ENCODE results near the gene UTF1. TPM values are rescaled to one million over a fixed set of nuclear protein-coding genes. Genes with fewer than 3 reads are reported as not detected.

UTF1 gene
- total RNA-seq, 2 donors from 2014 or later, result 0.21 TPM; not detected in 1

DNA sequence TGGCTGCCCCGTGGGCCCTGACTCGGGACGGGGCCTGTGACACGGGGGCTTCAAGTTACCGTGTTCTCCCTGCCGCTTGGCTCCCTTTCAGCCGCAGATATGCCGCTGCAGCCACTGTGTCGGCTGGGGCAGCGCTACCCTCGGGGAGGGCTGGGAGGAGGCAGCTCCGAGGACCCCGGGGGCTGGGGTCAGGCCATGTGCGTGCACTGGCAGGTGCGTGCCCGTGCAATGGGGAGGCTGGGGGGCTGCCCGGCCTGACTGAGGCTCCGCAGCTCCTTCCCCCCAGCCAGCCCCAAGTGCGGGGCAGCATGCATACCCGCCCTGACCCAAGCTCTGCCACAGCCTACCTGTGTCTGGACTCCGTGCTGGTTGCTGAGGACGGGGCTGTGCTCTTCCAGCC, 40.8 kb upstream of the UTF1 start:
- Mint-ChIP-seq H3K27ac (no peak overlapping the region), H3K4me1 (ENCODE audit: low read depth) (no peaks in the 10 kb centered on the region), H3K4me3 (no peak overlapping the region), H3K27me3 (ENCODE audit: low read depth) (peaks cover 11% of the 10 kb centered on the region), H3K36me3 (ENCODE audit: insufficient read depth in 2 of 2) (peaks cover 0 to 2% of the 10 kb centered on the region in 2 donors), H3K9me3 (peaks cover 3 to 4% of the 10 kb centered on the region in 2 donors)
- DNase-seq, result no peak
- no peak for ATAC-seq (replicated peaks in 1 of 2)

DNA sequence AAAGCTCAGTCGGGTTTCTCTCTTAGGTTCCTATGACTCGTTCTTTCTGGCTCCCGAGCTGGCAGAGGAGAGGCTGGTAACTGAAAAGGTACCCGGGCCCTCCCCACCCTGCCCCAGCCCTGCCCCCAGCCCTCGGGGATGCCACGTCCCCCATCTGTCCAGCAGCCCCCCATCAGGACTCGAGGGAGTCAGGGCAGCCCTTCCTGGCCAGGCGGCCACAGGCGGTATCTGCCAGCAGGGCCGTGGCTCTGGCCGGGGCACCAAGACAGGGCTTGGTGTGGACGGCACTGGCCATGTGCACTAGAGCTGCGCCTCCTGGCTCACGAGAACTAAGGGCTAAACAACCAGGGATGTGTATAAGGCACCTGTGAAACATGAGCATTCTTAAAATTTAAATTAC, 40.3 kb upstream of the UTF1 start:
- Mint-ChIP-seq H3K4me3 (no peak overlapping the region), H3K4me1 (ENCODE audit: low read depth) (no peaks in the 10 kb centered on the region), H3K36me3 (ENCODE audit: insufficient read depth in 2 of 2) (peaks cover 0 to 2% of the 10 kb centered on the region in 2 donors), H3K9me3 (peaks cover 0 to 2% of the 10 kb centered on the region in 2 donors), H3K27ac (no peak overlapping the region), H3K27me3 (ENCODE audit: low read depth) (peaks cover 11% of the 10 kb centered on the region)
- ATAC-seq (replicated peaks in 1 of 2), result no peak
- DNase-seq, result no peak

DNA sequence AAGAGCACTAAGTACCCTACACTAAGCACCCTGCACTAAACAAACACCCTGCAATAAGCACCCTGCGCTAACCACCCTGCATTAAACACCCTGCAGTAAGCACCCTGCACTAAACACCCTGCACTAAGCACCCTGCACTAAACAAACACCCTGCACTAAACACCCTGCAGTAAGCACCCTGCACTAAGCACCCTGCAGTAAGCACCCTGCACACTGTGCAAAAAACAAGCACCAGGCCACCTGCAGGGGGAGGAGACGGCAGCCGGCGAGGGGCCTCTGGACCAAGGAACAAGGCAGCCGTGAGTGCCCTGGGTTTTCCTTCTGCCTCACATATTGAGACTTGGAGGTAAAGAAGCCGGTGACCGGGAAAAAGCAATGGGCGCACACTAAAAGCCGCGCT, 39.8 kb upstream of the UTF1 start:
- Mint-ChIP-seq H3K4me3 (no peak overlapping the region), H3K27me3 (ENCODE audit: low read depth) (peaks cover 11% of the 10 kb centered on the region), H3K4me1 (ENCODE audit: low read depth) (no peaks in the 10 kb centered on the region), H3K36me3 (ENCODE audit: insufficient read depth in 2 of 2) (peaks cover 0 to 2% of the 10 kb centered on the region in 2 donors), H3K9me3 (peaks cover 0 to 2% of the 10 kb centered on the region in 2 donors), H3K27ac (no peak overlapping the region)
- no peak for ATAC-seq (replicated peaks in 1 of 2)
- no peak for DNase-seq

DNA sequence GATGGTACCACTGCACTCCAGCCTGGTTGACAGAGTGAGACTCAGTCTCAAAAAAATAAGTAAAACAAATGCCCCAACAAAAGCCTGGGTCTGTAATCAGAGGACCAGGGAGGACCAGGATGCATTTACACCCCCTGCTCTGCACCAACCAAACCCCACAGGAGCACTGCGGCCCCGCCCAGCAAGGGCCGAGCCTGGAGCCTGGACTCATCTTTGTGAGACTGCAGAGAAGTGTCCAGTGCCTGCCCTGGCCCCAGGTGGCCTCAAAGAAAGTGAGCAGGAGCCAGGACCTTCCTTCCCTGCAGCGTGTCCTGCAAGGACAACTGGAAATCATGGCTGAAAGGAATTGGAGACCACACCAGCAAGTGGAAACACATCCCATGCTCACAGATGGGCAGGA, 38.4 kb upstream of the UTF1 start:
- Mint-ChIP-seq H3K27ac (no peak overlapping the region), H3K36me3 (ENCODE audit: insufficient read depth in 2 of 2) (peaks cover 0 to 2% of the 10 kb centered on the region in 2 donors), H3K4me1 (ENCODE audit: low read depth) (no peaks in the 10 kb centered on the region), H3K27me3 (ENCODE audit: low read depth) (peaks cover 11% of the 10 kb centered on the region), H3K9me3 (peaks cover 0 to 2% of the 10 kb centered on the region in 2 donors), H3K4me3 (no peak overlapping the region)
- DNase-seq (no peak), ATAC-seq (replicated peaks in 1 of 2) (no peak)

DNA sequence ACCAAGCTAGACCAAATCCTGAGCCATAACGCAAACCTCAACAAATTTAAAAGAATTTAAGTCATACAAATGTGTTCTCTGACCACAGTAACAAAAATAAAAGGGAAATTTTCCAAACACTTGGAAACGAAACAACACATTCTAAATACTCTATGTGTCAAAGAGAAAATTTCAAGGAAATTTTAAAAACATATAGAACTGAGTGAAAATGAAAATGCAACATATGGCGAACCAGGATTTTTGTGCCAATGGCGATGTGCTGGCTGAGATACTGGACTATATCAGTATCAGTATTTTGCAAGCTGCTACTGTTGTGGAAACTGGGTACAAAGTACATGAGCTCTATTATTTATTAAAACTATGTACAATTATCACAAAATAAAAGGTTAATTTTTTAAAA, 35.9 kb upstream of the UTF1 start:
- no peak overlapping the region for H3K4me3 Mint-ChIP-seq
- ATAC-seq (replicated peaks in 1 of 2) (no peak), DNase-seq (no peak)
- peaks cover 11% of the 10 kb centered on the region for H3K27me3 Mint-ChIP-seq (ENCODE audit: low read depth)
- H3K9me3 Mint-ChIP-seq, result peaks cover 0 to 2% of the 10 kb centered on the region in 2 donors
- no peaks in the 10 kb centered on the region for H3K4me1 Mint-ChIP-seq (ENCODE audit: low read depth)
- H3K27ac Mint-ChIP-seq, result no peak overlapping the region
- peaks cover 0 to 2% of the 10 kb centered on the region in 2 donors for H3K36me3 Mint-ChIP-seq (ENCODE audit: insufficient read depth in 2 of 2)

DNA sequence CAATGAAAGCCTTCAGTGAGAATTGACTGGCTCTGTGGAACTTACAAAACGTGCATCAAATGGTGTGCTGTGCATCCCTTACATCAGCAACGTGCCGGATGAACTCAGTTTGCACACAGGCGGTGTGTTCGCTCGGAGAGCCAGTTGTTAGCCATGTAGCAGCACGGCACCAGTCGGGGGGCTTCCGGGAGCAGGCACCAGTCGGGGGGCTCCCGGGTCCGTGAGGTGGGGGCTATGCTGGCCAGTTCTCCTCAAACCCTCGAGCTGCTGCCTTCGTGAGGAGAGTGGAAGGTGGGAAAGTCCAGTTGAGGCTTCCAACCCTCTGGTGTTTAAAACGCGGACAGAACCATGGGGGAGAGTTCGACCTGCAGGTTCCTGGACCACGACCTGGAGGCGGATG, 34.9 kb upstream of the UTF1 start:
- DNase-seq (no peak), ATAC-seq (replicated peaks in 1 of 2) (no peak)
- H3K4me1 Mint-ChIP-seq (ENCODE audit: low read depth), result no peaks in the 10 kb centered on the region
- H3K4me3 Mint-ChIP-seq, result no peak overlapping the region
- peaks cover 0 to 2% of the 10 kb centered on the region in 2 donors for H3K9me3 Mint-ChIP-seq
- H3K36me3 Mint-ChIP-seq (ENCODE audit: insufficient read depth in 2 of 2), result peaks cover 0 to 2% of the 10 kb centered on the region in 2 donors
- H3K27ac Mint-ChIP-seq, result no peak overlapping the region
- peaks cover 11% of the 10 kb centered on the region for H3K27me3 Mint-ChIP-seq (ENCODE audit: low read depth)

DNA sequence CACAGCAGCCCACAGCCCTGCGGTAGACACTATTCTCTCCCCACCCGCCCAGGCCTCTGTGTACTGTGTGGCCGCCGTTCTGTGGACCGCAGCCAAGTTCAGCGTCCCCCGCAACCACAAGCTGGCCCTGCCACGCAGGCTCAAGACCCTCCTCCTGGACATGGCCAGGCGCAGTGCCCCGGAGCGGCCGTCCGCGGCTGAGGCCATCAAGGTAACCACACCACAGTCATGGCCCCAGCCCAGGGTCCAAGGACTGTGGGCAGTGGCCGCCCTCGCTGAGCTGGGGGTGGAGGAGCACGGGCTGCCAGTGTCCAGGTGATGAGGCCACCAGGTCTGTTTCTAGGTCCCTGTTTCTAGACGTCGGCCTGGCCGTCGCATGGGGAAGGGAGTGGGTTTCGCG, 34.4 kb upstream of the UTF1 start:
- ATAC-seq (replicated peaks in 1 of 2), result no peak
- Mint-ChIP-seq H3K27me3 (ENCODE audit: low read depth) (peaks cover 11% of the 10 kb centered on the region), H3K9me3 (peaks cover 0 to 2% of the 10 kb centered on the region in 2 donors), H3K36me3 (ENCODE audit: insufficient read depth in 2 of 2) (peaks cover 0 to 2% of the 10 kb centered on the region in 2 donors), H3K4me1 (ENCODE audit: low read depth) (no peaks in the 10 kb centered on the region), H3K27ac (no peak overlapping the region), H3K4me3 (no peak overlapping the region)
- DNase-seq, result no peak

DNA sequence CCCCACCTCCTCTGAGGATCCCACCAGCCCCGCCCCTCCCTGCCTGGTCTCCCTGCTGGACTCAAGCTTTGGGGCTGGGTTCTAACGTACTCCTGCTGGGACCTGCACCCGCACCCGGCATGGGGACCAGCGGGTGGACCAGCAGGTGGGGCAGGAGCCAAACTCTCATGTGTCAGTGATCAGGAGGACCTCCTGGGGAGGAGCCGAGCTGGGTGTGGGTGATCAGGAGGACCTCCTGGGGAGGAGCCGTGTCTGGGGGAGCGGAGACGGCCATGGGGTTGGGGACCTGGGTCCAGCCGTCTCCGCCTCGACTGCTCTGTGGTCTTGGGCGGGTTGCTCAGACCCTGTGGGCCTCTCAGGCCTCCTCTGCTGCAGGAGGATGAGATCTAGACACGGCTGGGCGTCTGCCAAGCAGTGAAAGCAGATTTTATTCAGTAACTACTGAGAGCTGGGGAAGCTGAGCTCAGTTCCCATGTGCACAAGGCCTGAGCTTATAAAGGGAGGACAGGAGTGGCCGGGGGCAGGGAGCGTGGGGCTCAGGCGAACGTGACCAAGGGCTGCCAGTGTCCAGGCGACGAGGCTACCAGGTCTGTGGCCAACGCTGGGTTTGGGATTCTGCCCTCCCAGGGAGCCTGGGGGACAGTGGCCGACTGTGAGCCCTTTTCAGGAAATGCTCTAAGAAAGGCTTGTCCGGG, 33.6 kb upstream of the UTF1 start:
- Mint-ChIP-seq H3K4me1 (ENCODE audit: low read depth) (no peaks in the 10 kb centered on the region), H3K27ac (no peak overlapping the region), H3K4me3 (no peak overlapping the region), H3K9me3 (peaks cover 0 to 2% of the 10 kb centered on the region in 2 donors), H3K36me3 (ENCODE audit: insufficient read depth in 2 of 2) (peaks cover 0 to 2% of the 10 kb centered on the region in 2 donors), H3K27me3 (ENCODE audit: low read depth) (peaks cover 11% of the 10 kb centered on the region)
- DNase-seq, result no peak
- ATAC-seq (replicated peaks in 1 of 2), result no peak

DNA sequence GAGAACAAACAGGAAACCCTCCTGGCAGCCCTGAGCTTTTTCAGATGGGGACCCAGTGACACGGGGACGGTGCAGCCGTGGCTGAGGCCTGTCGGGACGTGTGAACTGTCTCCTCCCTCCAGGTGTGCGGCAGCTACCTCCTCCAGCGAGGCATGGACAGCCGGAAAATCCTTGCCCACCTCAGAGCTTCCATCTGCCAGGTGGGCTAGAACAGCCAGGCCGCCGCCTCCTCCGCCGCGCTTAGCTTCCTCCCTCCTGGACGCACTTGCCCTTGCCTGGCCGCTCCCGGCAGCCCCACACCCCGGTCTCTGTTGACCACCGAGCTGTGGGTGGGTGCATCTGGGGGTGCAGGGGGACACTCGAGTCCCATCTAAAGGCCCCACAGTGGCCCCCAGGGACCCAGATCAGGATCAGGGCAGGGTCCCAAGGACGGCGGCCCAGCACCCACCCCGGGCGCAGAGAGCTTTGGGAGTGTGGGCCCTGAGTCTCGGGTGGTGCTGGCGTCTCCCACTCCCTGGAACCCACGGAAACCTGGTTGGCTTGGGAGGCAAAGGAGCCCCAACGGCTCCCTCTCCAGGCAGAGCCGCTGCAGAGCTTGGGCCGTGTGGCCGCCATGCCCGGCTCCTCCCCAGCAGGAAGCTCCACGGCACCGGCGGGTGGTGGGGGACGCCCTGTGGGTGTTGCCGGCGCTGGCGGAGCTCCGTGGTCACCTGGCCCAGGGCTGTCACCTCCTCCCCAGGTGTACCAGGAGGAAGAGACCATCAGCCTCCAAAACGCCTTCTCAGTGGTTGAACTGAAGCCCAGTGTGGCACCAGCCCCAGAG, 32.9 kb upstream of the UTF1 start:
- no peak overlapping the region for H3K4me3 Mint-ChIP-seq
- peaks cover 0 to under 1% of the 10 kb centered on the region in 2 donors for H3K9me3 Mint-ChIP-seq
- no peaks in the 10 kb centered on the region for H3K4me1 Mint-ChIP-seq (ENCODE audit: low read depth)
- peaks cover 0 to under 1% of the 10 kb centered on the region in 2 donors for H3K36me3 Mint-ChIP-seq (ENCODE audit: insufficient read depth in 2 of 2)
- DNase-seq (no peak), ATAC-seq (replicated peaks in 1 of 2) (no peak)
- peaks cover 6% of the 10 kb centered on the region for H3K27me3 Mint-ChIP-seq (ENCODE audit: low read depth)
- no peak overlapping the region for H3K27ac Mint-ChIP-seq

DNA sequence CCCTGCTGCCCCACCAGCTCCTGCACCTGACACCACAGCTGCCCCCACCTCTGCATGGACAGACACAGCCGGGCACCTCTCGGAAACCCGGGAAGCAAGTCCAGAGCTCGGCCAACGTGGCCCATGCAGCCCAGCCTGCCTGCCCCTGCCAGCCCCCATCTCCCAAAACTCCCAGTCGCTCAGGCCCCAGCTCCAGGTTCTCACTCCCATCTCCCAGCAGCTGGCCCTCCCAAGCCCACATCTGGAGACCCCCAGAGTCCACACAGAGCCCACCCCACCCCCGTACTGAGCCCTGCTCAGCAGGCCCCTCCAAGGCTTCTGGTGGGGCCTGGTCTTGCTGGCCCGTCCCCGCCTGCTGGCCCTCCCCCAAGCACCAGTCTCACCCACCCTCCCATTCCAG, 32.2 kb upstream of the UTF1 start:
- Mint-ChIP-seq H3K9me3 (no peaks in the 10 kb centered on the region), H3K4me3 (no peak overlapping the region), H3K36me3 (ENCODE audit: insufficient read depth in 2 of 2) (no peaks in the 10 kb centered on the region), H3K4me1 (ENCODE audit: low read depth) (no peaks in the 10 kb centered on the region), H3K27ac (no peak overlapping the region), H3K27me3 (ENCODE audit: low read depth) (peaks cover under 1% of the 10 kb centered on the region)
- no peak for ATAC-seq (replicated peaks in 1 of 2)
- DNase-seq, result no peak

DNA sequence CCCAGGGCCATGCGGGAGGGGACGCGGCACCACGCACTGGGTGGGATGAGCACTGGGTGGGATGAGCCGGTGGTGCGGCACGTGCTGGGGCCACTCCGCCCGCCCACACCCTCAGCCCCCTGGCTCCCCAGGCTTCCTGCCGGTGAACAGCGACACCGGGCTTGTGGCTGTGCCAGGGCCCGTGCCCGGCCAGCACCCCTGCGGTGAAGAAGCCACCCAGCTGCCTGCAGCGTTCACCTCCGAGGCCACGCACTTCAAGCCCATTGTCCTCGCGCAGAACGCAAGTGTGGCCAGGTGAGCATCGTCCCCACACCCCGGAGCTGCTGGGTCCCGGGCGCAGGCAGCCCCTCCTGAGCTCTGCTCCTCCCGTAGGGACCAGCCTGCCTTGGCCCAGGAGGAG, 31.8 kb upstream of the UTF1 start:
- Mint-ChIP-seq H3K27ac (no peak overlapping the region), H3K4me1 (ENCODE audit: low read depth) (no peaks in the 10 kb centered on the region), H3K36me3 (ENCODE audit: insufficient read depth in 2 of 2) (no peaks in the 10 kb centered on the region), H3K27me3 (ENCODE audit: low read depth) (no peaks in the 10 kb centered on the region), H3K4me3 (no peak overlapping the region), H3K9me3 (no peaks in the 10 kb centered on the region)
- no peak for ATAC-seq (replicated peaks in 1 of 2)
- DNase-seq, result no peak

DNA sequence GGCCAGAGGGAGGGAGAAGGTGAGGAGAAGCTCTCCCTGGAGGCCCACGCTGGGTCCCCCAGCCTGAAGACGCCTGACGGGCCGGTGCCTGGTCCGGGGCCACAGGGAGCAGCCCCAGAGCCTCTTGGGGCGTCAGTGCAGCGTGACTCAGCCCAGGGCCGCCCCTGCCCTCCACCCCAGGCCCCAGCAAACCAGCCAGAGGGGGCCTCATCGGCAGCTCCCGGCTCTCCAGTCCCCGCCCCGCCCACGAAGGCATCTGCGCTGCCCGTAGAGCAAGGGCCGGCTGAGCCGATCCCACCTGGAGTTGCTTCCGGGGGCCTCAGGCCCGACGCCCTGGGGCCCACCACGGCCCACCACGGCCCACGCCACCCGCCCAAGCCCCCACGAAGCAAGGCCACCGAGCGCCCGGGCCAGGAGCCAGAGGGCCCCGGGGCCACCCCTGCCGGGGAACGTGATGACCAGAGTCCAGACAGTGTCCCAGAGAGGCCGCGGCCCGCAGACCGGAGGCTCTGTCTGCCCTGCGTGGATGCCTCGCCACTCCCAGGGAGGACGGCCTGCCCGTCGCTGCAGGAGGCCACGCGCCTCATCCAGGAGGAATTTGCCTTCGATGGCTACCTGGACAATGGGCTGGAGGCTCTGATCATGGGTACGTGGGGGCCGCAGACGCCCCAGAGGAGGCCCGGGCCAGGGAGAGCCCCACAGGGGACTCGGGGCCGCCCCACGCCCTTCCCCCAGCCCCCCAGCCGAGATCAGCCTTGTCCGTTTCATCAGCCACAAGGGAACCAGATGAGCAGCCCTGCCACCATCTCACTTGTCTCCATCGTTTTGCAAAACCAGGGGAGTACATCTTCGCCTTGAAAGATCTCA, 31.2 kb upstream of the UTF1 start:
- Mint-ChIP-seq H3K4me1 (ENCODE audit: low read depth) (no peaks in the 10 kb centered on the region), H3K4me3 (no peak overlapping the region), H3K36me3 (ENCODE audit: insufficient read depth in 2 of 2) (no peaks in the 10 kb centered on the region), H3K9me3 (no peaks in the 10 kb centered on the region), H3K27ac (no peak overlapping the region), H3K27me3 (ENCODE audit: low read depth) (no peaks in the 10 kb centered on the region)
- no peak for ATAC-seq (replicated peaks in 1 of 2)
- no peak for DNase-seq

DNA sequence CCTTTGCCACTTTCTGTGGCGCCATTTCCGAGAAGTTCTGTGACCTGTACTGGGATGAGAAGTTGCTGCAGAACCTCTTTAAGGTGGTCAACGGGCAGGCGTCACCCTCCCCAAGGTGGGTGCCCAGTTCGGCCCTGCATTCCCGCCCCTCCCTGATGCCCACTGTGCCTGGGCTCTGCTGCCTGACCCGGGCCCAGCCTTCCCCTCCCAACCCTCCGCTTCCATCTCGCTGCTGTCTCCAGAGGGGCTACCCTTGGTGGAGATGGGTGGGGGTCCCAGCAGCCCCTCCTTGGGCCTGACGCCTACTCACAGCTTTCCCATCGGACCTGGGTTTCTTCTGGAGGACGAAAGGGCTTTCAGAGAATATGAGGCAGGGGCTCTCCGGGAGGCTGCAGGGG, 30.5 kb upstream of the UTF1 start:
- Mint-ChIP-seq H3K4me1 (ENCODE audit: low read depth) (no peaks in the 10 kb centered on the region), H3K4me3 (no peak overlapping the region), H3K27me3 (ENCODE audit: low read depth) (no peaks in the 10 kb centered on the region), H3K36me3 (ENCODE audit: insufficient read depth in 2 of 2) (no peaks in the 10 kb centered on the region), H3K27ac (no peak overlapping the region), H3K9me3 (no peaks in the 10 kb centered on the region)
- no peak for ATAC-seq (replicated peaks in 1 of 2)
- no peak for DNase-seq

All from activated T-cell treated with anti-CD3 and anti-CD28 coated beads, Interleukin-2, amount 50 U/mL, for 72 hours (primary cell).